ENCODE results near the gene STK38.
A peak's percentile ranks its signal among the peaks of the same experiment; 100 is the strongest.

Gene STK38

GRCh38 chr6:36563928-36564284 is 16.6 kb upstream of the STK38 start:
- no peak for DNase-seq (ENCODE audit: low spot score)

- DNase-seq (ENCODE audit: low spot score) = no peak
These were observed 16.1 kb upstream of the STK38 start for GRCh38 chr6:36563237-36563927.

GRCh38 chr6:36560822-36561221 is 13.5 kb upstream of the STK38 start:
- no peak for DNase-seq (ENCODE audit: low spot score)

- DNase-seq (ENCODE audit: low spot score) = no peak
These were observed 11.9 kb upstream of the STK38 start for GRCh38 chr6:36559011-36559793.

GRCh38 chr6:36556281-36556680 is 9.0 kb upstream of the STK38 start:
- DNase-seq (ENCODE audit: low spot score) = no peak

- no peak for DNase-seq (ENCODE audit: low spot score)
These were observed 8.5 kb upstream of the STK38 start for GRCh38 chr6:36555750-36556252.

GRCh38 chr6:36550473-36551000 is 3.3 kb upstream of the STK38 start:
- DNase-seq (ENCODE audit: low spot score) = no peak

GRCh38 chr6:36548401-36548743 is 1.1 kb upstream of the STK38 start:
- no peak for DNase-seq (ENCODE audit: low spot score)

GRCh38 chr6:36547646-36548400 is 544 bp upstream of the STK38 start:
- peak; percentile 12 for DNase-seq (ENCODE audit: low spot score)

GRCh38 chr6:36546308-36546919 is 865 bp downstream of the STK38 start:
- DNase-seq (ENCODE audit: low spot score) = peak; percentile 10

GRCh38 chr6:36545767-36546307 is 1.4 kb downstream of the STK38 start:
- no peak for DNase-seq (ENCODE audit: low spot score)

GRCh38 chr6:36544228-36544627 is 3.1 kb downstream of the STK38 start:
- DNase-seq (ENCODE audit: low spot score) = peak; percentile 69

GRCh38 chr6:36542041-36542440 is 5.2 kb downstream of the STK38 start:
- DNase-seq (ENCODE audit: low spot score) = no peak

- DNase-seq (ENCODE audit: low spot score) = peak; percentile 49
These were observed 7.3 kb downstream of the STK38 start for GRCh38 chr6:36539814-36540568.

- no peak for DNase-seq (ENCODE audit: low spot score)
These were observed 10.3 kb downstream of the STK38 start for GRCh38 chr6:36536873-36537547.

GRCh38 chr6:36533321-36533720 is 14.0 kb downstream of the STK38 start:
- DNase-seq (ENCODE audit: low spot score) = no peak

- no peak for DNase-seq (ENCODE audit: low spot score)
These were observed 21.2 kb downstream of the STK38 start for GRCh38 chr6:36526066-36526465.

- no peak for DNase-seq (ENCODE audit: low spot score)
These were observed 21.9 kb downstream of the STK38 start for GRCh38 chr6:36525346-36525745.

- no peak for DNase-seq (ENCODE audit: low spot score)
These were observed 22.4 kb downstream of the STK38 start for GRCh38 chr6:36524871-36525270.

GRCh38 chr6:36523936-36524499 is 23.3 kb downstream of the STK38 start:
- DNase-seq (ENCODE audit: low spot score) = no peak

Measured in CD4-positive, alpha-beta T cell treated with Interleukin-6 at 100 ng/mL for 8 hours (primary cell).